OCI-LY3 (cell line): ENCODE results near the gene CCDC27.

Experiments
- H2AFZ ChIP-seq: fragments of 200-600, 300-600 bp; shearing (Covaris generic); 2 replicates; pipeline ENCODE4 v1.6.0; 2014; ENCODE audit warnings: antibody characterized with exemption, low read depth, low read length
- H3K27ac ChIP-seq: fragments of 200-600, 300-600 bp; sonication (generic); 2 replicates; pipeline ENCODE4 v1.5.1; 2014; ENCODE audit warnings: mild to moderate bottlenecking, low read length, moderate library complexity, mixed read lengths
- H3K27me3 ChIP-seq: fragments of 200-600, 300-600 bp; sonication (generic); 2 replicates; pipeline ENCODE4 v1.6.1; 2014; ENCODE audit warnings: low read depth, low read length, mixed read lengths
- H3K36me3 ChIP-seq: fragments of 200-600, 300-600 bp; sonication (generic); replicated peaks from 2 replicates; pipeline ENCODE3; 2014; ENCODE audit warnings: low read depth, low read length, mixed read lengths
- H3K4me1 ChIP-seq: fragments of 300-600, 200-600 bp; sonication (generic); 2 replicates; pipeline ENCODE4 v1.6.1; 2014; ENCODE audit warnings: low read length, mixed read lengths
- H3K4me2 ChIP-seq: fragments of 200-600, 300-600 bp; sonication (generic); 2 replicates; pipeline ENCODE4 v1.6.1; 2014; ENCODE audit warnings: low read length, mixed read lengths
- H3K4me3 ChIP-seq: fragments of 300-600, 200-600 bp; sonication (generic); 2 replicates; pipeline ENCODE4 v1.5.1; 2014; ENCODE audit warnings: antibody characterized with exemption, mild to moderate bottlenecking, low read length, moderate library complexity
- H3K79me2 ChIP-seq: fragments of 300-600, 200-600 bp; shearing (Covaris generic); 2 replicates; pipeline ENCODE4 v1.6.1; 2014; ENCODE audit warnings: mild to moderate bottlenecking, low read length, mixed read lengths
- H3K9ac ChIP-seq: fragments of 300-600, 200-600 bp; shearing (Covaris generic); 2 replicates; pipeline ENCODE4 v1.6.0; 2014; ENCODE audit warnings: mild to moderate bottlenecking, low read length, moderate library complexity
- H3K9me3 ChIP-seq: fragments of 200-600, 300-600 bp; shearing (Covaris generic); 2 replicates; pipeline ENCODE4 v1.6.1; 2014; ENCODE audit warnings: low read length, mixed read lengths; ENCODE audit not compliant: insufficient read depth
- H4K20me1 ChIP-seq: fragments of 200-600, 300-600 bp; sonication (generic); 2 replicates; pipeline ENCODE4 v1.6.1; 2016; ENCODE audit warnings: low read length, mixed read lengths; ENCODE audit not compliant: insufficient read depth
- CTCF ChIP-seq: fragments of 200-600, 300-600 bp; sonication (generic); IDR thresholded peaks from 2 replicates; pipeline ENCODE4 v1.5.1; 2014; ENCODE audit warnings: antibody characterized with exemption, low read length, low read depth
- EZH2phosphoT487 ChIP-seq: fragments of 200-600 bp; shearing (Covaris generic); IDR thresholded peaks from 2 replicates; pipeline ENCODE4 v1.6.1; 2018; ENCODE audit warnings: antibody characterized with exemption, mixed run types, low read depth

CCDC27 gene

GRCh38 chr1:3752400-3752945, at the start of gene CCDC27:
Gene CCDC27, plus strand, starts transcription at chr1:3752450. Its CDS starts 32 bp downstream, at chr1:3752482.
- Histone ChIP-seq H4K20me1 (no peaks in the 10 kb centered on the region), H3K9ac (no peak within 1 kb of the TSS), H3K4me1 (peaks cover 5% of the 10 kb centered on the region; the same call in 1 of the 2 replicates), H3K4me2 (no peak within 1 kb of the TSS), H3K27ac (no peak within 1 kb of the TSS), H3K4me3 (no peak within 1 kb of the TSS), H3K9me3 (no peaks in the 10 kb centered on the region), H3K27me3 (peaks cover 5% of the 10 kb centered on the region; the same call in 1 of the 2 replicates), H3K79me2 (no peaks in the 10 kb centered on the region), H2AFZ (no peak within 1 kb of the TSS), H3K36me3 (no peaks in the 10 kb centered on the region)
- no peak for TF ChIP-seq EZH2phosphoT487
- TF ChIP-seq CTCF, result no peak

GRCh38 chr1:3702528-3702927, 49.7 kb upstream of the CCDC27 start:
- Histone ChIP-seq H3K27me3 (no peaks in the 10 kb centered on the region; the same call in 1 of the 2 replicates), H4K20me1 (no peaks in the 10 kb centered on the region), H3K4me2 (no peak overlapping the region), H3K4me1 (no peaks in the 10 kb centered on the region), H2AFZ (no peak overlapping the region), H3K9ac (no peak overlapping the region), H3K27ac (no peak overlapping the region), H3K36me3 (no peaks in the 10 kb centered on the region), H3K79me2 (no peaks in the 10 kb centered on the region), H3K4me3 (no peak overlapping the region), H3K9me3 (no peaks in the 10 kb centered on the region)
- TF ChIP-seq CTCF (no peak), EZH2phosphoT487 (no peak)

GRCh38 chr1:3702990-3703728, 49.1 kb upstream of the CCDC27 start:
- TF ChIP-seq EZH2phosphoT487 (no peak), CTCF (no peak)
- no peaks in the 10 kb centered on the region for H3K36me3 ChIP-seq
- no peaks in the 10 kb centered on the region for H3K4me1 ChIP-seq
- no peaks in the 10 kb centered on the region for H3K79me2 ChIP-seq
- H3K27ac ChIP-seq, result no peak overlapping the region
- H3K9me3 ChIP-seq, result no peaks in the 10 kb centered on the region
- no peak overlapping the region for H3K9ac ChIP-seq
- H3K4me2 ChIP-seq, result no peak overlapping the region
- no peak overlapping the region for H3K4me3 ChIP-seq
- H2AFZ ChIP-seq, result no peak overlapping the region
- H3K27me3 ChIP-seq, result peaks cover 1% of the 10 kb centered on the region; the same call in 1 of the 2 replicates
- no peaks in the 10 kb centered on the region for H4K20me1 ChIP-seq

- Histone ChIP-seq H3K27ac (no peak overlapping the region), H3K9me3 (no peaks in the 10 kb centered on the region), H3K36me3 (no peaks in the 10 kb centered on the region), H3K4me2 (no peak overlapping the region), H2AFZ (no peak overlapping the region), H3K9ac (no peak overlapping the region), H3K4me1 (no peaks in the 10 kb centered on the region), H4K20me1 (no peaks in the 10 kb centered on the region), H3K4me3 (no peak overlapping the region), H3K79me2 (no peaks in the 10 kb centered on the region), H3K27me3 (peaks cover 5% of the 10 kb centered on the region; the same call in 1 of the 2 replicates)
- TF ChIP-seq CTCF (no peak), EZH2phosphoT487 (no peak)
These were observed 48.4 kb upstream of the CCDC27 start for GRCh38 chr1:3703786-3704371.
